GM20000 (cell line): ENCODE results near the gene GRAMD1A.

Source experiments
- DNase-seq: peaks from one replicate; pipeline ENCODE4 v3.0.0; 2012; ENCODE audit warnings: low spot score
- TF ChIP-seq, protein P1 (sequence below): IDR thresholded peaks from 2 replicates; pipeline ENCODE4 v1.5.1; 2012; ENCODE audit warnings: mild to moderate bottlenecking, control low read depth; ENCODE audit errors: extremely low read depth, missing control alignments

Gene GRAMD1A

DNA sequence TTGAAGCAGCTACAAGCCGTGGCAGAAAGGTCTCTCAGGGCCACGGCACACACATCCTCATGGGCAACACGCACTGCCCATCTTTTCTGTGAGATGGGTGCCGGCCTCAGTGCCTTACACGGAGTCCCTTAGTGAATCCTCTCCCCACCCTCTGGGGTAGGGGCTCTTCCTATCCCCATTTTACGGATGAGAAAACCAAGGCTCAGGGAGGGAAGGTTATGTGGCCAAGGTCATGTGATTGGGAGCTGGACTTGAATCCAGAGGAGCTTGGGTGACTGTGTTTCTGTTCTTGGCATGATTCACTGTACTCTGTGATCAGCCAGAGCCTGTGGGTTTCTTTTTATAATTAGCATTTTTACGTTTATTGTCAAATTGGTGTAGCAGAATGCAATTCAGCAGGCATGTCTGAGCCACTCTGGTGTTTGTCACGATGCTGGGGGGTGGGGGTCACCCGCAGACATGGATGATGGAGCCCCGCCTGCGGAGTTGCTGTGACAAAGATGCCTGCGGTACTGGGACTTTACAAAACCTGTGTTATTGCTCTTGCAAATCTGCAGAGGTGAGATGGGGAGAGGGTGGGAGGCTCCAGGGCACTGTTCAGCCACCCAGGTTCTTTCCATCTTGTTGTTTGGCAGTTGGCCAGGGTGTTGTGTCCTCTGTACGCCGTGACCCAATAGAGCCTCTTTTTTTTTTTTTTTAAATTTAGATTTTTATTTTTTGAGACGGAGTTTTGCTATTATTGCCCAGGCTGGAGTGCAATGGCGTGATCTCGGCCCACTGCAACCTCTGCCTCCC lies 34.7 kb downstream of the GRAMD1A start:
- no peak for DNase-seq
- TF ChIP-seq, protein P1, sequence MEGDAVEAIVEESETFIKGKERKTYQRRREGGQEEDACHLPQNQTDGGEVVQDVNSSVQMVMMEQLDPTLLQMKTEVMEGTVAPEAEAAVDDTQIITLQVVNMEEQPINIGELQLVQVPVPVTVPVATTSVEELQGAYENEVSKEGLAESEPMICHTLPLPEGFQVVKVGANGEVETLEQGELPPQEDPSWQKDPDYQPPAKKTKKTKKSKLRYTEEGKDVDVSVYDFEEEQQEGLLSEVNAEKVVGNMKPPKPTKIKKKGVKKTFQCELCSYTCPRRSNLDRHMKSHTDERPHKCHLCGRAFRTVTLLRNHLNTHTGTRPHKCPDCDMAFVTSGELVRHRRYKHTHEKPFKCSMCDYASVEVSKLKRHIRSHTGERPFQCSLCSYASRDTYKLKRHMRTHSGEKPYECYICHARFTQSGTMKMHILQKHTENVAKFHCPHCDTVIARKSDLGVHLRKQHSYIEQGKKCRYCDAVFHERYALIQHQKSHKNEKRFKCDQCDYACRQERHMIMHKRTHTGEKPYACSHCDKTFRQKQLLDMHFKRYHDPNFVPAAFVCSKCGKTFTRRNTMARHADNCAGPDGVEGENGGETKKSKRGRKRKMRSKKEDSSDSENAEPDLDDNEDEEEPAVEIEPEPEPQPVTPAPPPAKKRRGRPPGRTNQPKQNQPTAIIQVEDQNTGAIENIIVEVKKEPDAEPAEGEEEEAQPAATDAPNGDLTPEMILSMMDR, result no peak

DNA sequence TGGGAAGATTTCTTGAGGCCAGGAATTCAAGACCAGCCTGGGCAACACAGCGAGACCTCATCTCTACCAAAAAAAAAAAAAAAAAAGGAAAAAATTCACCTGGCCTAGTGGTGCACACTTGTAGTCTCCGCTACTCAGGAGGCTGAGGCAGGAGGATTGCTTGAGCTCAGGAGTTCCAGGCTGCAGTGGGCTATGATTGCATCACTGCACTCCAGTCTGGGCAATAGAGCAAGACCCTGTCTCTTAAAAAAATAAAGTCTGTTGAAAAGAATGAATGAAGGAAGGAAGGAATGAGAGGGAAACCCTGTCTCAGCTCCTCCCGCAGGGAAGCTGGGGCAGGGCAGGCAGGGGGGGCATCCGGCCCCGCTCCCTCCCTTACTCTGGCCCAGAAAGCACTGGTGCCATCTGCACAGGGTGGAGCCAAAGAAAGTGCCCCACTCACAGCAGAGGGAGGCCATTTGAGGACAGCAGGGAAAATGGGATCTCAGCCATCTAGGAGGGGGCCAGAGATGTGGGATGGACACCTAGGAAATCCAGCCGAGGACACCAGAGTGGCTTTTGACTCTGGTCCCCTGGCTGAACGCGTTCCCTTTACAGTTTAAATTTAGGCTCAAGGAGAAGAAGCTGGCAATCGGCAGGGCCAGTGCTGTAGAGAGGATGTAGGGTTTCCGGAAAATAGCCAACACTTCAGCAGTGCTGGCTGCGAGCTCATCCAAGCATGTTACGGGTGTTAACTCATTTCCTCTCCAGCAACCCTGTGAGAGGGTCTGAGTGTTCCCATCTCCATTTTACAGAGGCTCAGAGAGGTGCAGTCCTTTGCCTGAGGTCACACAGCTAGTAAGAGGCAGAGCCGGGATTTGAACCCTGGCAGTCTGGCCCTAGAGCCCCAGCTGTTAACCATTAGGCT lies 37.8 kb downstream of the GRAMD1A start:
- DNase-seq, result no peak
- TF ChIP-seq, protein P1, result no peak

DNA sequence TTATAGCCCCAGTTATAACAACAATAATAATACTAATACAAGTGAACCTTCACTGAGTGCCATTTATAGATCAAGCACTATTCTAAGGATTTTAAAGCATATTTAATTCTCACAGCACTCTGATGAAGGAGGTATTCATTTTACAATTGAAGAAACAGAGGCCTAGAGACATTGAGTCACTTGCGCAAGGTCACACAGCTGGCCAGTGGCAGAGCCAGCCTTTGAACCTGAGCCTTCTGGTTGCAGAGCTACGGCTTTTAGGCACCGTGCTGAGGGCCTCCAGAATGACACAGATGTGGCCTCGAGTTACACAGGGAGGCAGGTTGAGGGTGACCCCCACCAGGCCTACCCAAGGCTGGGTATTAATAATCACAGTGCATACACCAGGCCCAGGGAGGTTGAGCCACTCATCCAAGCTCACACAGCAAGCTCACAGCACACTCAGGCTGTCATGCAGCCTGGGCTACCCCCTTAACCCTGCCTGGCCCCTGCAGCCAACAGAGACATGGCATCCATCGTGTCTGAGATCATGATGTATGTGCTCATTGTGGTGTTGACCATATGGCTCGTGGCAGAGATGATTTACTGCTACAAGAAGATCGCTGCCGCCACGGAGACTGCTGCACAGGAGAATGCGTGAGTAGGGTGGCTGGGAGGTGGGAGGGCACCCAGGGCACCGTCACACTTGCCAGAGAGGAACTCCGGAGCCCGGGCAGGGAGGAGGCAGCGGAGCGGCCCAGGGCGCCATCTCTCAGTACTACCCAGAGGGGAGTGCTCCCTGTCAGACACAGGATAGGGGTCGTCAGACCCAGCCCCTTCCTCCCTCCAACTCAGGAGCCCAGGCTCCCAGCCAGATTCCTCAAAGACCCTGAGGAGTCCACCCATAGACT lies 38.7 kb downstream of the GRAMD1A start:
- DNase-seq, result no peak
- TF ChIP-seq, protein P1, result no peak

DNA sequence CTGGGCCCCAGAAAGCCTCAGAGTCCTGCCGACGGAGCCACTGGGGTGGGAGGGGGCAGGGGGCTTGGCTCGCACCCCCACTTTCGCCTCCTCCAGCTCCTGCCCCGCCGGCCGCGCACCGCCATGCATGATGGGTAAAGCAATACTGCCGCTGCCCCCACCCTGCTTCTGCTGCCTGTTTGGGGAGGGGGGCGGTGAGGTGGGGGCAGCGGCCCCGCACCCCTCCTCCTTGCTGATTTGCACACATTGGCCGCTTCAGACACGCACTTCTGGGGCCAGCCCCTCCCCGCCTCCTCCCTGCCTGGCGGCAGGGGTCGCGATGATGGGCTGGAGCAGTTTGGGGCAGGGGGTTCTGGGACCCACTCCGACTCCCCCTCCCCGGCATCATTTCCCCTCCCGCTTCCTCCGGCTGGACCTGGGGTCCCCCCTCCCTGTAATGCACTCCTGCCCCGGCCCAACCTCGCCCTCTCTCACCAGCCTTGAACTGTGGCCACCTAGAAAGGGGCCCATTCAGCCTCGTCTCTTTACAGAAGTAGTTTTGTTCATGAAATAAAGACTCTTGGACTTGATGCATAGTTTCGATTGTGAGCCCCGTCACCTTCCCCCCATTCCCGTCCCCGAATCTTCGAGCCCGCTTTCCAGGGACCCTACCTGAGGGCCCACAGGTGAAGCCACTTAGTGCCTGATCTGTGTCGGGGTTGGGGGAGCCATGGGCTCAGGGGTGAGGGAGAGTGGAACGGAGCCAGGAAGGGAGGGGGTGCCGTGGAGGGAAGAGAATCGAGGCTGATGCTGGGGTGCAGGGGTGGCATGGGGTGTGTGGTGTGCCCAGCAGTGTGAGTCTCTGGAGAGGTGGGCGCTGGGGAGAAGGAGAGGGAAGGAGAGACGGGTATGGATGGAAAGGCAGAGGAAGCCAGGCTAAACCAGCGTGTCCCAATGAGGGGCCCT lies 40.0 kb downstream of the GRAMD1A start:
- TF ChIP-seq, protein P1, result no peak
- no peak for DNase-seq

DNA sequence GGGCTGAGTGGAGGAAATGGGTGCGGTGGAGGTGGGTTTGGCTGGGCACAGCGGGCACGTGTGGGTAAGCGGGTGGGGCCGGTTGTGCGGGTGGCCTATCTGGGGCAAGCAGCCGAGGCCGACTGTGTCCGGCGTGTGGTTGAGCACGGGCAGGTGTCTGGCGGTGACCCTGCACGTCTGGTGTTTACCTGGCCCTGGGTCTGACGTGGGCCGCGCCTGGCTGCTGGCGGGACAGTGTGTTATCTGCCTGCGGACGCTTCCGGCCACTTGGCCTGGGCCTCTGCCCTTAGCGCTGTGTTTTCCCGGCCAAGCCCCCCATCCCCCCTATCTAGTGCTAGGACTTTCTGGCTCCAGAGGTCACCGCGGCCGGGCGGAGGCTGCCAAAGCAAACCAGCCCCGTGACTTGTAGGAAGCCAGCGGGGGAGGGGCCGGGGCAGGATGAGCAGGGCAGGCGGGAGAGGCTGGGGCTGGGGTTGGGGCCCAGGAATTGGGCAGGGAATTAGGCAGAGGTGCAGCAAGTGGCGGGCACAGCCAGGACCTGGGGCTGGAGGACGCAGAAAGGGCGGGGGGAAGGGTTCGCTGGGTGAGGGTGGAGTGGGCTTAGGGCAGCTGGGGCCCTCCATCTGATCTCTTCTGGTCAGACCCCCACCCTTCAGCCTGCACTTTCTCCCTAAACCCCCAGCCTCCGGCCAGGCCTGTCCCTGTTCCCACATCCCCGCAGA lies 40.9 kb downstream of the GRAMD1A start:
- DNase-seq, result no peak
- TF ChIP-seq, protein P1, result no peak
